HG03565 (cell line): Measurements from ENCODE around the gene CCDC116.
"Not testable (repeated sequence)": the region's sequence is repeated elsewhere in the genome, so short reads cannot be mapped to it uniquely, and the experiment has no call there.

Experiments used
- ATAC-seq: cut with Tn5 transposase; IDR thresholded peaks from one replicate; pipeline ENCODE4 v1.9.1; 2021; ENCODE audit warnings: mild to moderate bottlenecking, moderate library complexity; ENCODE audit not compliant: unreplicated experiment

CCDC116 gene

GRCh38 chr22:21631025-21631424, 1.5 kb upstream of the CCDC116 start:
- no peak for ATAC-seq

- no peak for ATAC-seq
Measured at GRCh38 chr22:21632931-21633330, 371 bp downstream of the CCDC116 start.

- no peak for ATAC-seq
Measured at GRCh38 chr22:21633481-21633880, 921 bp downstream of the CCDC116 start.

GRCh38 chr22:21634081-21634480, 1.5 kb downstream of the CCDC116 start:
- no peak for ATAC-seq

GRCh38 chr22:21634844-21635243, 2.3 kb downstream of the CCDC116 start:
- ATAC-seq = no peak

GRCh38 chr22:21635771-21636510, 3.4 kb downstream of the CCDC116 start:
- no peak for ATAC-seq

GRCh38 chr22:21636629-21637218, 4.2 kb downstream of the CCDC116 start:
- ATAC-seq = no peak

GRCh38 chr22:21637450-21637849, 4.9 kb downstream of the CCDC116 start:
- ATAC-seq = not testable (repeated sequence)

- ATAC-seq = no peak
Measured at GRCh38 chr22:21639359-21639758, 6.8 kb downstream of the CCDC116 start.

- ATAC-seq = no peak
Measured at GRCh38 chr22:21640810-21641209, 8.2 kb downstream of the CCDC116 start.

GRCh38 chr22:21641417-21641788, 8.8 kb downstream of the CCDC116 start:
- no peak for ATAC-seq

- peak; percentile 94 for ATAC-seq
Measured at GRCh38 chr22:21641789-21642583, 9.4 kb downstream of the CCDC116 start, which contains the start of gene SDF2L1. TSS of gene SDF2L1 (plus strand) at chr22:21642302. CDS start at chr22:21642337, 35 bp downstream.

- ATAC-seq = no peak
Measured at GRCh38 chr22:21642584-21643448, 10.3 kb downstream of the CCDC116 start.

- no peak for ATAC-seq
Measured at GRCh38 chr22:21643533-21644357, 11.2 kb downstream of the CCDC116 start.

- not testable (repeated sequence) for ATAC-seq
Measured at GRCh38 chr22:21645513-21645912, 13.0 kb downstream of the CCDC116 start.

- no peak for ATAC-seq
Measured at GRCh38 chr22:21646608-21647590, 14.3 kb downstream of the CCDC116 start.

- ATAC-seq = no peak
Measured at GRCh38 chr22:21650280-21650679, 17.7 kb downstream of the CCDC116 start.

GRCh38 chr22:21650823-21651520, 18.4 kb downstream of the CCDC116 start:
- no peak for ATAC-seq
